GM19324 (cell line): ENCODE data around the gene ADH1B.
"Not testable (repeated sequence)": the region's sequence is repeated elsewhere in the genome, so short reads cannot be mapped to it uniquely, and the experiment has no call there.

Experiments used
- ATAC-seq: cut with Tn5 transposase; IDR thresholded peaks from one replicate; pipeline ENCODE4 v1.9.1; 2021; ENCODE audit warnings: mild to moderate bottlenecking, moderate library complexity; ENCODE audit not compliant: unreplicated experiment, low FRiP score

Gene ADH1B

DNA sequence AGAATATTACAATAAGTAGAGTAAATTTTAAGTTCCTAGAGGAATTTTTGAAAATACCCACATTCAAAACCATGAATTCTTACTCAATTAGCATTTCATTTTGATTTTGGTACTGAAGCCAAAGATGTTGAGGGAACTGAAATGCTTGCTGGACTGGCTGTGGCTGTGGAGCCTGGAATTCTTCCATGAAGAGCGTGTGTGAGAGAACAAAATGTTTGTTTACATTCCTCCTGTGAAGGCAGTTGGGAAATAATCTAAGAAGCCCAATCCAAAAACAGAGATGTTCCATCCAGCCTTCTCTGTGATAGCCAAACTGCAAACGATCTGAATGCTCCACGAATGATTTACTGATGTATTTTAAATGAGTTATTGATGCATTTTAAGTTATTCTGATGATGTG is 3.8 kb upstream of the ADH1B start:
- no peak for ATAC-seq

DNA sequence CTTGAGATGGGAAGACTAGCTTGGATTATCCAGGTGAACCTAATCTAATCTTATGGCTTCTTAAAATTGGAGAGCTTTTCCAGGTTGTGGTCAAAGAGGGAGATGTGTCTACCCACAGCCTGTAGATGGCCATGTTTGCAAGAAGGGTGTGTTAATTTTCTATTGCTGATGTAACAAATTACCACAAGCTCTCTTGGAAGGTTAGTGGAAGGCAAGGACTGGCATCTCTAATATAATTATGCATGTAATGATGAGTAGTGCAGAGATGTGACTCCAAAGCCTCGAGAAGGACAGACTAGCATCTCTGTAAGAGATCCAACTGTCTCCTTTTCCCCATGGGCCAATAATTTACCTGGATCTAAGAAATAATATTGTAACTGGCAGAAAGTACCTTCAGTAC is 3.2 kb upstream of the ADH1B start:
- no peak for ATAC-seq

DNA sequence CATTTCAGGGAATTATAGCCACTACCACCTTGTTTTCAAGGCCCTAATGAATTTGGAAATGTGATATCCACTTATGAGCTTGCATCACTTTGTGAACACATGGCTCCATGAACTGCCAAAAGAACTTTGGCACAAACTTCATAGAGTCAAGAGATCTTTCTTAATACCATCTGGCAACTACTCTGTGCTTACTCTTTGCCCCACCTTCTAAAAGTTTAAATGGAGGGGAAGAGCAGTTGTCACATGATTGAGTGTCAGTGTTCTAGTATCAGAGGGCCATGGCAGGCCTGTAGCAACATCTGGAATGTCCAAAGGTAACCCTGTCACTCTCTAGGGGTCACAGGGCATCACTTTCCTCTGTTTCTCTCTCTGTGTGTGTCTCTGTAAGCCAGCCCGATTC is 2.6 kb upstream of the ADH1B start:
- ATAC-seq, result no peak

DNA sequence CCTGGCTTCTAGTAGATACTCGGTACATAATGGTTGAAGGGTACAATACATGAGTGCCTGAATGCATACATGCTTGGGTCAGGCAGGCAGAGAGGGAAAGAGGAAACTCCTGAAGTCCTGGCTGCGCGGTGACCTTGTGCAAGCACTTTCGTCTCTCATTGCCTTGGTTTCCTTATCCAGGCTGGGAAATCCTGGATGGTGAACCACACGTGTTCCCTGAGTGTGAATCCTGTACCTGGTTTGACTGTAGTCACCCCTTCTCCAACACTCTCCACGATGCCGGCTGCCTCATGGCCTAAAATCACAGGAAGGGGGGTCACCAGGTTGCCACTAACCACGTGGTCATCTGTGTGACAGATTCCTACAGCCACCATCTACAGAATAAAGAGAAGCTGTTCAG is 3.4 kb downstream of the ADH1B start:
- not testable (repeated sequence) for ATAC-seq

DNA sequence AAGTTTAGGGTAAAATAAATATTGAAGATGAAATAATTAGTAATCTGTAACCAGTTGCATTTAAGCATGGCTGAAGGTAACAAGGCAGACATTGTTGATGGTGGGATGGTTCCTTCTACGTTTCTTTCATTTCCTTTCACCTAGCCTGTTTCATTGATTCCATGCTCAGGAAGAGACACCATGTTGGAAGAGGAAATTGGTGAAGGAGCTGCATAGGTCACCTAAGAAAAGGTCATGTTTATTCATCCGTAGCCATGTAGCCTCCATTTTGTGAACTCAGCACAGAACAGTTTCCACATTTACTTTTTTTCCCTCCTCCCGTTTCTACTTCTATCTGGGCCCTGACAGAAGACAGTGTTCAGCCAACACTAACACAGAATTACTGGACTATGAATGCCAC is 3.8 kb downstream of the ADH1B start:
- ATAC-seq, result no peak

DNA sequence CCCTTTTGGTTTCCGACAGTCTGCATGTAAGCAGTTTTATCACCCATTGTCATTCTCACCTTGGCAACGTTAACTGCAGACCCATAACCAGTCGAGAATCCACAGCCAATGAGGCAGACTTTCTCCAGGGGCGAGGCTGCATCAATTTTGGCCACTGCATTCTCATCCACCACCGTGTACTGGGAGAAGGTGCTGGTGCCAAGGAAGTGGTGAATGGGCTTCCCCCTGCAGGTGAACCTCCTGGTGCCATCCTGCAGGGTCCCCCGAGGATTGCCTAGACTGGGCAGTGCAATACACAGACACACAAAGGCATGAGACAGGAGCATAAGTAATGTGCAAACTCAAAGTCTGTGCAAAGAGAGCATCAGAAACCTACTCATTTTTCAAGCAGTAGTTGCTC is 5.4 kb downstream of the ADH1B start:
- no peak for ATAC-seq

DNA sequence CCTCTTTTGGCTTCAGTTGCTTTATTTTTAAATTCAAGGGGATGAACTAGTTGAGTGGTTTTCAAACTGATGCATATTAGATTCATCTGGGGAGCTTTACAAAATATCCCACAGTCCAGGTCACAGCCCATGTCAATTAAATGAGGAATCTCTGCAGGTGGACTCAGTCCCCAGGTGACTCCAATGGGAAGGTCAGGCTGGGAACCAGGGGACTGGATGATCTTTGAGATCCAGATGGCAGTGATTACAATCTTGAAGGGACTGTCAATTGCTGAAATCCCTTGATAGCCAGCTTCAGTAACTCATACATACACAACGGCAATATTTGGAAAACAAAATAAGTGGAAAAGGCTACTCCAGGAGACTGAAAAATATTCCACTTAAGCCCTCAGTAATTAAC is 7.0 kb downstream of the ADH1B start:
- no peak for ATAC-seq

DNA sequence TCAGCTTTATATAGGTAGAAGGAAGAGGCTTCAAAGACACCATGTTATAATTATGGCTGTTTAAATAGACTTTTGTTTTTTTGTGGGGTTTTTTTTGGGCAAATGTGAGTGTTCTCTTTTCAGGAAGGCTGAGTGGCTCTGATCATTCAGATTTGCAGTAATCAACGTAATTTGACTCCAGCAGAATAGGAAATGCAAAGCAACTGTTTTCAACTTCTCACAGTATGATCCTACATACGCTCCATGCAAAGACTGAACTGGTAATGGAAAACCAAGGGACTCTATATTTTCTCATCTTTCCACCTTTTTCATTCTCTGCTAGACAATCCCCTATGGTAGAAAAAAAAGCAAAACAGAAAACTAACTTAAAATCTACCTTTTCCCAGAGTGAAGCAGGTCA is 10.8 kb downstream of the ADH1B start:
- ATAC-seq, result no peak

DNA sequence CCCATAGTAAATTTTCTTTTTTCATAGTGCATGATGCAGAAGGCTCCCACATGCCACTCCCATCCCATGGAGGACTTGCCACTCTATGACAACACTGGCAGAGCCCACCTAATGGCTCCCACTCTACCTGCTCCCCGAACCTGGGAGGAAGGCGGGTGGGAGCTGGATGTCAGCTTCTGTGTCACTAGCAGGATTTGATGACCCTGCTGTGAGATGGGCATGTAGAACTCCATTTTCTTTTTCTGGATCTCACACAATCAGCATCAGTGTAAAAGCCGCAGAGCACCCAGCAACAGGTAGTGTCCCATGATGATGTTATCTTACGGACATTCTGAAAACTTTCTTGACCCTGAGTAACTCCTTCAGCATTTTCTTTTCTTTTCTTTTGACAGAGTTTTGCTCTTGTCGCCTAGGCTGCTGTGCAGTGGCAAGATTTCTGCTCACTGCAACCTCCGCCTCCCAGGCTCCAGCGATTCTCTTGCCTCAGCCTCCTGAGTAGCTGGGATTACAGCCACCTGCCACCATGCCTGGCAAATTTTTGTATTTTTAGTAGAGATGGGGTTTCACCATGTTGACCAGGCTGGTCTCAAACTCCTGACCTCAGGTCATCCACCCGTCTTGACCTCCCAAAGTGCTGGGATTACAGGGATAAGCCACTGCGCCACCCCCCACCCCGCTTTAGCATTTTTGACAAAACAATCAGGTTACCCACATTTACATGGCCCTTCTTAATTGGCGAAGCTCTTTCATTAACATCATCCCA is 15.4 kb downstream of the ADH1B start:
- no peak for ATAC-seq

DNA sequence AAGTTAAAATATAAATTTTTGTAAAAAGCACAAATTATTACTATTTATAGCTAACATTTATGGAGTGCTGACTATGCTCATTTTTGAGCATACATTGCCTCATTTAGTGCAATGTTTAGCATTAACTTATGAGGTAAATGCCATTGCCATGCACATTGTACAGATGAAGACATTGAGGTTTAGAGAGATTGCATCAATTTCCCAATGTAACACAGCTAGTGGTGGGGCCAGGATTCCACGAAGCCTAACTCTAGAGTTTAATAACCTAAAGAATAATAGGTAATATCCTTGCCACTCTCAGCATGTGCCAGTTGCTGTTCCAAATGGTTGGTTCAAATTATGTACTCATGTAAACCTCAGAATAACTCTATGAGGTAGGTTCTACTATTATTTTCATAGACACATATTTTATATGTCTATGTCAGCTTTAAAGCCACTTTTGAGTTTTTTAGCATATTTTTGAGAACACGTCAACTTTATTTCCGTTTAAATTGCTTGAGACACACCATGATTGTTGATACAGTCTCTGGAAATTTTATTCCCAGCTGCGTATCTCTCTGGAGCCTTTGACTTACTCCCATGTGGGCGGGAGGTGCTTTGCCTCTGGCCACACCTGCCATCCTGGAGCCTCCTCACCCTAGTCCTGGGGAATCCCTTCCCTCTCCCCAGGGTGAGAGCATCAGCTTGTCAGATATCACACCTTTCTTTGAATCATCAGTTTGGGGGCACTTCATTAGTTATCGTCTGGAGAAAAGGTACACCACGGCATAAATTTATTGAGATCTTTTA is 19.6 kb downstream of the ADH1B start:
- no peak for ATAC-seq

DNA sequence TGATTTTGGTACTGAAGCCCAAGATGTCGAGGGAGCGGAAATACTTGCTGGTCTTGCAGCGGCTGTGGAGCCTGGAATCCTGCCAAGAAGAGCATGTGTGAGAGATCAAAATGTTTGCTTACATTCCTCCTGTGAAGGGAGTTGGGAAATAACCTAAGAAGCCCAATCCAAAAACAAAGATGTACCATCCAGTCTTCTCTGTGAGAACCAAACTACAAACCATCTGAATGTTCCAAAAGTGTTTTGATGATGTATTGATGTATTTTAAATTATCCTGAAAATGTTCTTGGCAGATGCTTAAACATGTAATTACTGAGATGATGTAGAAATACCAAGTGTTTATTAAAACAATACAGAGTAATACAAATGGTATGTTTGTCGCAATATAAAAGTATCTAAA is 20.3 kb downstream of the ADH1B start:
- no peak for ATAC-seq

DNA sequence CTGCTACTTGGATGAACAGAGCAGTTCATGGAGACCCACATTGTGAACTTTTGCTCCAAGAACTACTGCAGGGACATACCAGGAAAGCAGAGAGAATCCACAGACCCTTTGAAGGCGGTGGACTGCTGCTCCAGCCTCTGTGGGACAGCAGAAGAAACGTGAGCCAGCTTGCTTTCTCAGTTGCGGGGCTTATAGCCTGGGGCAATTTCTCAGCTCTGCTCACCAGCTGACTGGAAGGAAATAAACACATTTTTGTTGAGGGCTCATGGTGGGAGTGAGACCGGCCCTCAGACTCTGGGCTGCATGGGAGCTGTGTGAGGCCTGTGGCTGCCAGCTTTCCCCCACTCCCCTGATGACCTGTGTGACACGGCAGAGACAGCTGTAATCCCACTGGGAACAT is 27.8 kb downstream of the ADH1B start:
- ATAC-seq, result no peak

DNA sequence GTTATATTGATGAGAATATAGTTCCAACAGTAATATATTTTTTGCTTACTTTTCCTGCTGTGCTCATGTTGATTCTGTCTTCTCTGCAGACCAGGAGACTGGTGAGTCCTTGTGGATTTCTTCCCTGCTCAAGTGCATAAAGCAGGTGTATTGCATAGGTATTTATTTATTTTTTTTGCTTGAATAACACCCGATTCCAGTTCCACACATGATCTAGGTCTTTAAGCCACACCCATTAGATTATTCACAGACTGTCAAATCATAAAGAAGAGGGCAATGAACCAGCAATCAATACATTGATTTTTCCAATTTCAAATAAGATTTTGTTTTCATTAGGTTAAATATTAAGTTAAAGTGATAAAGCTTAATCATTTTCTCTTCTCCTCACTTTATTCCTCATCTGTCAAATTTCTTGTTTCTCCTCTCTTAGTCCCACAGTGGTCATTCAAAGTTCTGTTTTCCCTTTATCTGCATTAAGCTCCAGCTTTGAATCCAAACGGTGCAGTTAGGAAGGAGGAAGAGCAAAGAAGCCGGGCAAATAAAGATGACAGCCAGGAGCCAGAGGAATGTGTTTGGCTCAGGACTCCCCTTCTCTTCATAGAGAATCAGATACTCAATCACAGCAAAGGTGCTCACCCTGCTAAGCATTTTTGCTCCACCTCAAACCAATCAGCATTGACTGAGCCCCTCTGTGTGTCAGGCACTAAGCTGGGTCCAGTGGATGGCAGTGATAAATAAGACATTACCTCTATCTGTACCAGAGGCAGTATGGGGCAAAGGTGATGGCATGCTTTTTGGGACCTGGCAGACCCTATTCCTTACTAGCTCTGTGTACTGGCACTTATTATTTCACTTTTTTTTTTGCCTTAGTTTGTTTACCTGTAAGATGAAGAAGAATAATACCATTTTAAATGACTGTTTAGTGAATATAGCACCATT is 30.1 kb downstream of the ADH1B start, which contains the start of gene ADH1A:
Gene ADH1A (minus strand): TSS at position 138 of the 939 bp plus-strand sequence. CDS start 71 bp downstream, at position 67.
- no peak for ATAC-seq

DNA sequence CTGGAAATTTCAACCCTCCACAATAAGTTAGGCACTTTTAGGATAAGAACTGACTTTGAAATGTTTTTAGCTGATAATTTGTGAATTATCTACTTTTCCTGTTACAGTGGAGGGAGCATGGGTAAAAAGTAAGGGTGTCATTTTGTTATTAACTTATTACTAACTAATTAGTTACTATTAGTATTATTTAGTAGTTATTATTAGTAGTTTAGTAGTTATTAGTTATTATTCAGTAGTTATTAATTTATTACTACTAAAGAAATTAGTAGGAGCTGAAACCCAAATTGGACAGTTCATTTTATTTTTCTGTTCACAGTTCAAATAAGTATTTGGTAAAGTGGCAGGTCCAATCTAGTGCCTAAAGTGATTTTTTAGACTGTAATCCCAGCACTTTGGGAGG is 35.8 kb downstream of the ADH1B start:
- no peak for ATAC-seq

DNA sequence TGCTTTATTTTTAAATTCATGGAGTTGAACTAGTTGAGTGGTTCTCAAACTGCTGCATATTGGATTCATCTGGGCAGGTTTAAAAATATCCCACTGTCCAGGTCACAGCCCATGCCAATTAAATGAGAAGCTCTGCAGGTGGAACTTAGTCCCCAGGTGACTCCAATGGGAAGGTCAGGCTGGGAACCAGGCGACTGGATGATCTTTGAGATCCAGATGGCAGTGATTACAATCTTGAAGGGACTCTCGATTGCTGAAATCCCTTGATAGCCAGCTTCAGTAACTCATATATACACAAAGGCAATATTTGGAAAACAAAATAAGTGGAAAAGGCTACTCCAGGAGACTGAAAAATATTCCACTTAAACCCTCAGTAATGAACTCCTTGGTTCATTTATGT is 38.5 kb downstream of the ADH1B start:
- no peak for ATAC-seq

DNA sequence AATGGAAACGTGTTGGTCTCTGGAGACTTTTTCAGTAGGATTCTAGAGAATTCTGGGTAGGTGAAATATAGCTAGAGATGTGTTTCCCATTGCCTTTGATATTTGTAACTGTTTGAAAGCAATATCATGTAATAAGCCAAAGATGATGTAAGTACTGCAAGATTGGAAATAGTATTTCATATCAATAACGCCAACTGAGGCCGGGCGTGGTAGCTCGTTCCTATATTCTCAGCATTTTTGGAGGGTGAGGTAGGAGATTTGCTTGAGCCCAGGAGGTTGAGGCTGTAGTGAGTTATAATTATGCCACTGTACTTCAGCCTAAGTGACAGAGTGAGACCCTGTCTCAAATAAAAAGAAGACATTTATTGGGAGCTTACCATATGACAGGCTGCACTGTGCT is 39.9 kb downstream of the ADH1B start:
- no peak for ATAC-seq

DNA sequence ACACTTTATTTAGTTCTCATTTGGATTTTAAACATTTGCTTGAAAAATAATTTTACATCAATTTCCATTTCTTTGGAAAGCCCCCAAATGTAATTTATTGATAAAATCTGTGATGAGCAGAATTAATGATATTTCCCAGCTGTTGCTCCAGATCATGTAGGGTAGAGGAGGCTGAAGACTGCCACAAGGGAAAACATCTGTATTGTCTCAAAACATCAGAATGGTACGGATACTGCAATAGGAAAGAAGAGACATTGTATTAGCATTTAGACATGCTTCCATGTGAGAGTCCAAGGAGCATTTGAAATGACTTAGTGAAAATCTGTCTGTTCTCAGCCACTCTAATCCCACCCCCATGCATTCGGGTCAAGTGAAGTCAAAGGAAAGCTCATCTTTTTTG is 44.8 kb downstream of the ADH1B start:
- no peak for ATAC-seq

DNA sequence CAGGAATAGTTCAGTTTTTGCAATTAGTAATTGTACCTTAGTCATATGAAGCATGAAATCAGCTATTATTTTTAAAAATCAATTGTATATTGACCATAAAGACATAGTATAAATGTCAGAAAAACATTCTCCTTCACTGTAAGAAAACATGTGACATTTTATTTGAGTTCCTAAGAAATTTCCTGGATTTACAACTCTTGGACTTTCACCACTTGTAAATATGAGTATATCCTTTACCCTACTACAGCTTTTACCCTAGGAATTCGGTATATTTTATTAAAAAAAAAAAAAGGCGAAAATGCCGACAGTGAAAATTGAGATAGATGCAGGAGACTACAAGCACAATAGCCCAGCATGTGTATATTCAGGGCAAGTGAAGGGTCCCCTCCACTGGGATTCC is 45.3 kb downstream of the ADH1B start:
- ATAC-seq, result no peak

DNA sequence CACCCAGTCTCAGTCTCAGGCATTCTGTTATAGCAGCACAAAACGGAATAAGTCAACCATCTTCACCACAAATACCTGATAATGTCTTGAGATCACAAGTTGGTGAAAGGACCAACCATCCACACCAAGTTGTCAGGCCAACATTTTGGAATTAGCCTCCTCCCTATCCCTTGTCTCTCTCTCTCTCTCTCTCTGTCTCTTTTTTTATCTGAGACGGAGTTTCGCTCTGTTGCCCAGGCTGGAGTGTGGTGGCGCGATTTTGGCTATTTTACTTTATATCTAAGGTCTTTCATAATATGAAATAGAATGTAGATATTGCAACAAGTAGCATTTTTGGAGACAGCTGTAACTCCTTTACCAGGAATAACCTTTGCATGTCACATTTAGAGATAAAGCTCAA is 46.2 kb downstream of the ADH1B start:
- no peak for ATAC-seq

DNA sequence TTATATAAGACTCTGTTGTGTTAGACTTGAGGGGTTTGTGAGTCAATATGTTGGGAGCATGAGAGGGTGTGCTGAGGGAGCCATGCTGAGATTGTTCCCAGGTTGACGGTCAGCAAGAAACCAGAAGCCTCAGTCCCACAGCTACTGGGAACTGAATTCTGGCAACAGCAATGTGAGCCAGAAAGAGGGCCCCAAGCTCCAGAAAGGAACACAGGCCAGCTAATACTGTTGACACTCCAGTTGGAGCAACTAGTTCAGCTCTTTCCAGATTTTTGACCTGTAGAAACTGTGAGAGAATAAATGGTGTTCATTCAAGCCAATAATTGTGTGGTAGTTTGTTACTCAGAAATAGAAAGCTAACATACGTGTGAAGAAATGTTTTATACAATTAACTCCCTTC is 47.5 kb downstream of the ADH1B start:
- no peak for ATAC-seq

DNA sequence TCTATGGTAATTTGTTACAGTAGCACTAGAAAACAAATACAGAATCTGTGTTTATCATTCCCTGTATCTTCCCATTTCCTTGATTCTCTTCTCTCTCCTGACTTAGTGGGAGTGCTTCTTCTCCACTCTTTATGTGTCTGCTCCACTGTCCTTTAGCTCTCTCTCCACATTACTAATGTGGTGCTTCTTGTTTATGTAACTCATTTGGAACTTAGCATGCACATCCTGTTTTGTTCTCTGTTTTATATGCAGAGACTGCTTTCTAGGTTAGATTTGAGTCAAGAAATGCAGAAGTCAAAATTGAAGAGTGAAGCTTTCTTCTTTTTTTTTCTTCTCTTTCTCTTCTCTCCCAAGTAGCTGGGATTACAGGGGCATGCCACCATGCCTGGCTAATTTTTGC is 56.3 kb downstream of the ADH1B start:
- ATAC-seq, result no peak
